Dermis microvascular lymphatic vessel endothelial cell (primary cell): ENCODE data around the gene METTL16. TPM values are rescaled to one million over a fixed set of nuclear protein-coding genes. Genes with fewer than 3 reads are reported as not detected.
"Not testable (repeated sequence)": the region's sequence is repeated elsewhere in the genome, so short reads cannot be mapped to it uniquely, and the experiment has no call there.

Experiments used
- DNase-seq, 2 donors: peaks; one replicate each; pipeline versions ENCODE4 v3.0.0 to v3.0.0-alpha.2; 2010; ENCODE audit warnings: low read depth in 2 of 2
- total RNA-seq: library from RNA; depleted of rRNA; stranded (reverse); fragments of >200 nt; gene quantifications from 2 replicates; pipeline ENCODE4 v1.2.1, GENCODE V29; 2014

The METTL16 gene
- 9.1 TPM in 2 replicates for total RNA-seq

GRCh38 chr17:2511462-2512369, at the start of gene METTL16:
TSS of gene METTL16 (minus strand) at chr17:2511888. CDS start at chr17:2502331, 9,557 bp downstream.
- peak; percentile 97 to 100 for DNase-seq

GRCh38 chr17:2560658-2561057, 49.0 kb upstream of the METTL16 start:
- DNase-seq, result peak in 1 of 2 donors; percentile 77

- no peak for DNase-seq
Observed at GRCh38 chr17:2551928-2552327, 40.2 kb upstream of the METTL16 start.

- no peak for DNase-seq
Observed at GRCh38 chr17:2551493-2551892, 39.8 kb upstream of the METTL16 start.

- DNase-seq, result no peak
Observed at GRCh38 chr17:2549392-2550211, 37.9 kb upstream of the METTL16 start.

- not testable (repeated sequence) for DNase-seq
Observed at GRCh38 chr17:2548026-2548425, 36.3 kb upstream of the METTL16 start.

- DNase-seq, result peak; percentile 5 to 29
Observed at GRCh38 chr17:2547176-2547575, 35.5 kb upstream of the METTL16 start.

- no peak for DNase-seq
Observed at GRCh38 chr17:2545393-2545792, 33.7 kb upstream of the METTL16 start.

- DNase-seq, result no peak
Observed at GRCh38 chr17:2542456-2542855, 30.8 kb upstream of the METTL16 start.

- no peak for DNase-seq
Observed at GRCh38 chr17:2542056-2542455, 30.4 kb upstream of the METTL16 start.

GRCh38 chr17:2537579-2537978, 25.9 kb upstream of the METTL16 start:
- DNase-seq, result not testable (repeated sequence)

GRCh38 chr17:2532146-2532720, 20.5 kb upstream of the METTL16 start:
- no peak for DNase-seq

GRCh38 chr17:2531243-2531954, 19.7 kb upstream of the METTL16 start:
- DNase-seq, result not testable (repeated sequence)

GRCh38 chr17:2521775-2522410, 10.2 kb upstream of the METTL16 start:
- not testable (repeated sequence) for DNase-seq

GRCh38 chr17:2521257-2521656, 9.6 kb upstream of the METTL16 start:
- no peak for DNase-seq

- no peak for DNase-seq
Observed at GRCh38 chr17:2517539-2517938, 5.9 kb upstream of the METTL16 start.

GRCh38 chr17:2511138-2511461, 588 bp downstream of the METTL16 start:
- DNase-seq, result no peak

- DNase-seq, result no peak
Observed at GRCh38 chr17:2510559-2510958, 1.1 kb downstream of the METTL16 start.

- DNase-seq, result no peak
Observed at GRCh38 chr17:2508035-2508434, 3.7 kb downstream of the METTL16 start.

GRCh38 chr17:2507015-2507414, 4.7 kb downstream of the METTL16 start:
- not testable (repeated sequence) for DNase-seq

- DNase-seq, result no peak
Observed at GRCh38 chr17:2503627-2504026, 8.1 kb downstream of the METTL16 start.
